Right renal pelvis (tissue), 4 donors: ENCODE measurements around the gene FRMD4A. TPM values are rescaled to one million over a fixed set of nuclear protein-coding genes. Genes with fewer than 3 reads are reported as not detected.
"Not testable (repeated sequence)": the region's sequence is repeated elsewhere in the genome, so short reads cannot be mapped to it uniquely, and the experiment has no call there.

Experiments used
- DNase-seq, 4 donors: peaks; one replicate each; pipeline ENCODE4 v3.0.0-alpha.2; 2013; ENCODE audit warnings: low read depth in 4 of 4, low spot score in 3 of 4, missing footprints in 1 of 4
- polyA plus RNA-seq, 4 donors: library from polyadenylated mRNA; unstranded; fragments of 120-200 nt; gene quantifications; one replicate each; pipeline ENCODE4 v1.2.1, GENCODE V29; 2013; ENCODE audit not compliant: insufficient read length in 4 of 4

FRMD4A gene
- polyA plus RNA-seq, 4 donors: 76.2 to 81.0 (median 78.2) TPM

DNA sequence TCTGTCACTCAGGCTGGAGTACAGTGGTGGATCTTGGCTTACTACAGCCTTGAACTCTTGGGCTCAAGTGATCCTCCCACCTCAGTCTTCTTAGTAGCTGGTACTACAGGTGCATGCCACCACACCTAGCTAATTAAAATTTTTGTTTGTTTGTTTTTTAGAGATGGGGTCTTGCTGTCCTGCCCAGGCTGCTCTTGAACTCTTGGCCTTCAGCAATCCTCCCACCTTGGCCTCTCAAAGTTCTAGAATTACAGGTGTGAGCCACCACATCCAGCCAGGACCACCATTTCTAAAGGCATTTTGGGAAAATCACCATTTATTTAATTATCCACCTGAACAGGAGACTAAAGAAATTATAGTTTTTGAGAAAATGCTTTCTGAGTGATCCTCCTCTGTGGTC lies 491.7 kb downstream of the FRMD4A start:
- DNase-seq: no peak

DNA sequence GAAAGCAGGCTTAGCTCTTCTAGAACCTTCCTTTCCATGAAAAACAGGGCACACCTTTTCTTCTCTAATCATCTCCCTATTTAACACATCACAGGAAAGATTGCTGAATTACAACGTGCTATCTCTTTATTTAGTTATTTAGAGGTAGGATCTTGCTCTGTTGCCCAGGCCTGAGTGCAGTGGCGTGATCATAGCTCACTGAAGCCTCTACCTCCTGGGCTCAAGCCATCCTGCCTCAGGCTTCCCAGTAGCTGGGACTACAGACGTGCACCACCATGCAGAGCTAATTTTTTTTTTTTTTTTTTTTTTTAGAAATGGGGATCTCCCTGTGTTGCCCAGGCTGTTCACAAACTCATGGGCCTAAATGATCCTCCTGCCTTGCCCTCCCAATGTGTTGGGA lies 492.8 kb downstream of the FRMD4A start:
- no peak for DNase-seq

DNA sequence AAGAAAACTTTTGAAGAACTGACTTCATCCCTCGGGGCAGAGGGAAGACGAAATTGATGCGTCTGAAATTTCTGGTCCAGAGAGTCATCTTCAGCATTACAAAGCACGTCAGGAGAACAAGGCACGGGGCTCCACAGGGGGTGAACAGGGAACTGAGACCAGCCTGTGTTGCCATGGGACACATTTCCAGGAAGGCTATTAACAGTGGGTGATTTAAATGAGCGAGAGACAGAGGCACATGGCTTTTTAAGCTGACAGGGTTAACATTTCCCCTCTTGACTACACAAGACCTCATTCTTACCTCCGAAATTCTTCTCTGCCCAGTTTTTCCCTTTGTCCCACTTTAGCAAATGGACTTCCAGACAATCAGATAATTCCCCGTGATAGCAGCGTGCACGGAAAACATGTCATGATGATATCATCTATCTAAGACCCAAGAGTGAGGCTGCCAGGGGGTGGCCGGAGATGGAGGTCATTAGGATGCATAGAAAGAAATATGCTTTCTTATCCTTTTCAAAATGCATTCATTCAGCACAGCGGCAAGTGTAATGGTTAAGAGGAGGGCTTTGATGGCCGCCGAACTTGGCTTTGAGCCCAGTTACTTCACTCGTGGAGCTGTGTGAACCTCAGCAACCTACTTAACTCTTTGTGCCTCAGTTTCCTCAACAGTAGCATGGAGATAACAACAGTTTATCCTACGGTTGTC lies 496.0 kb downstream of the FRMD4A start:
- DNase-seq: no peak

DNA sequence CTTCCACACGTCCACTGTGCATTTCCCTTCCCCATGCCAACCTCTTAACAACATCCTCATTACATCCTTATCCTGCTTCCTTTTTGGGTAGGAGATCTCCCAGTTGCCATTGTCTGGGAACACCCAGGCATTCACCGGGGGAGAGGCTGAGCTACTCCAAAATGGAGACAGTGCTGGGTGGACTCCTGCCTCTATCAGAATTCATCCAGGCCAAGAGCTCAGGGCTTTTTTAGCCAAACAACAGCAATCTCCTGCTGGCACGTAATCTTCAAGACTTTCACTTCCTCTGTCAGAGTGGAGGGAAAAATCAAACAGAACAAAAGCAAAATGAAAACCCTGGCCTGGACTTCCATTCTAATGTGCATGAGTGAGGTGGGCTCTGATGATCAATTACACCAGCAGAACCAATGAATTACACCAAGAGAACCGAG lies 499.0 kb downstream of the FRMD4A start:
- no peak for DNase-seq

DNA sequence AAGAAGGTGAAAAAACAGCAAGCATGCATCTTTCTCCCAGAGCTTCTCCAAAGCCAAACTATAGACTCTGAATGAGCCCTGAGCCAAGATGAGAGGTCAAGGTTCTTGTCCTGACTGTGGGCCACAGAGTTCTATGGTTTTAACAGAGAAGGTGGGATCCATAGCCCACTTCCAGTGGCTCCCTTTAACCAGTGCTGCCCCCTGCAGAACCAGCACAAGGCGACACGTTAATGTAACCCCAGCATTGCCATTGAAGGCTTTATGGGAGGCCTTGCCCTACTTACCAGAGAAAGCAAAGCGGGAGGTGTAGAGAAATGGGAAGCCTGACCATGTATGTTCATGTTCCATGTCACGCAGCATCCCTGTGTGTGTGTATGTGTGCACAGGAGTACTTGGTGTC lies 500.3 kb downstream of the FRMD4A start:
- DNase-seq: no peak

DNA sequence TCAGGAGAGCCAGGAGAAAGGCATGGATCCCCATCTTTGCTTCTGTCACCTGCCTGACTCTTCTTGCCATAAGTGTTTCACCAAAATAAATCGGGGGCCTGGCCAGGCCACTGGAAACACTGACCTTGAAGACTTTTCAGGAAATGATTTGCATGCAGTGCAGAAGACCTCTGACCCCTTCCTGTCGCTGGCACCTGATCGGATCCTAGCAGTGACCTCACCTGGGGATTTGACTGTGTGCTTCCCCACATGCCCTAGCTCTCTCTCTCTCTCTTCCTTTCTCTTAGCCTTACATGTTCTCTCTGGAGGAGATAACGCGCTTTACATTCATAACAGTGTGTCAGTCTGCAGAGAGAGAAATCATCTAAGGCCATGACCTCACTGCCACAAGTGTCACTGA lies 500.9 kb downstream of the FRMD4A start:
- DNase-seq: no peak

DNA sequence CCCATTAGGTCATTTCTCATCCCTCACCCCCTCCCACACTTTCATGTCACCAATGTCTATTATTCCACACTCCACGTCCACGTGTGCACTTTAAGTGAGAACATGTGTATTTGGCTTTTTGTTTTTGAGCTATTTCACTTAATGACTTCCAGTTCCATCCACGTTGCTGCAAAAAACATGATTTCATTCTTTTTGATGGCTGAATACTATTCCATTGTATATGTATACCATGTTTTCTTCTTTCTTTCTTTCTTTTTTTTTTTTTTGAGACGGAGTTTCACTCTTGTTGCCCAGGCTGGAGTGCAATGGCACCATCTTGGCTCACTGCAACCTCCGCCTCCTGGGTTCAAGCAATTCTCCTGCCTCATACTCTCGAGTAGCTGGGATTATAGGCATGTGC lies 502.4 kb downstream of the FRMD4A start:
- not testable (repeated sequence) for DNase-seq

DNA sequence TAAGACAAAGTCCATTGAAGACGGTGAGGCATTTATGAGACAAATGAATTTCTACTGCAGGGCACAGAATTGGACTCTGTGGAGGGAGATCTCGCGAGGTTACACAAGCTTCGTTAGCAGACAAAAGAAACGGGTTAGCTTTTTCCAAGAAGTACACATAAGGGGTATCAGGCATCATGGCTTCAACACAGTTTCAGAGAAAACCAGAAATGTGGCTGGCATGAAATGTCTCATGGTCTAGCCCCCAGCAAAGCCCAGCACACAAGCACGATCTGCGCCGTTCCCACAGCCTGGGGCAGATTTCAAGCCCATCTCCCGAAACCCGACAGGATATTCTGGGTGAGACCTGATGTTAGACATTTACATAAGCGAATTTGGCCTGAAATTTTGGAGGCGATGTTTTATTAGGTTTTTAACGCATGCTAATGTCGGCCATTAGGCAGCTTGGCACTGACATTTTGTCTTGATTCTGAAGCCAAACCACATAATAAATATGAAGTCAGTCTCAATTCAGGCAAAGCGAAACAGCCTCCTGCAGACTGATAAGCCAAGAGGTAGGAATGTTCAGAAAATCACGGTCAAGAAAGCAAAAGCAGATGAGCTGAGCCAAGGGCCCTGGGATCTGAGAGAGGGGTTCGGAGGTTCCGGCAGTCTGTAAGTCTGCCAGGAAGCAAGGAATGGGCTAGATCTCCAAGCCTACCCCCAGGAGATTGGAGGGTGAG lies 503.5 kb downstream of the FRMD4A start:
- no peak for DNase-seq

DNA sequence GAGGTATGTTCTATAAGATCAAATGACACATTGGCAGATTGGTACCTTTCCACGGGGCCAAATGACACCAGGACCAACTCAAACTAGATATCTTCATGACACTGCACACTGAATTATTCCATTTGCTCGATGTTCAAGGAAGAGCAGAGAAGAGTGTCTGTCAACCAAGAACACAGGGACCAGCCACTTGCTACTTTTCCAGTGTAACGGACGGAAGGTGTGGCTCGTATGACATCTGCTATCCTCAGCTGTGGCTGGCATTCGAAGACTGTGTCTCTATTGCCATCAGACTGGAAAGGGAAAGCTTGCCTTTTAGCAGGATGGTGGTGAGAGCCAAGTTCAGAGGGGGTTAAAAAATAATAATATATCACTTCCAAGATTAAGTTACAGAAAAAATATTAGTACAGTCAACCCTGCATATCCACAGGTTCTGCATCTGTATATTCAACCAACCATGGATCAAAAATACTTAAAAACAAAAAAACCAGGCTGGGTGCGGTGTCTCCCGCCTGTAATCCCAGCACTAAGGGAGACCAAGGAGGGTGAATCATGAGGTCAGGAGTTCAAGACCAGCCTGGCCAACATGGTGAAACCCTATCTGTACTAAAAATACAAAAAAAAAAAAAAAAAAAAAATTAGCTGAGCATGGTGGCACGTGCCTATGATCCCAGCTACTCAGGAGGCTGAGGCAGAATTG lies 506.9 kb downstream of the FRMD4A start:
- no peak for DNase-seq

DNA sequence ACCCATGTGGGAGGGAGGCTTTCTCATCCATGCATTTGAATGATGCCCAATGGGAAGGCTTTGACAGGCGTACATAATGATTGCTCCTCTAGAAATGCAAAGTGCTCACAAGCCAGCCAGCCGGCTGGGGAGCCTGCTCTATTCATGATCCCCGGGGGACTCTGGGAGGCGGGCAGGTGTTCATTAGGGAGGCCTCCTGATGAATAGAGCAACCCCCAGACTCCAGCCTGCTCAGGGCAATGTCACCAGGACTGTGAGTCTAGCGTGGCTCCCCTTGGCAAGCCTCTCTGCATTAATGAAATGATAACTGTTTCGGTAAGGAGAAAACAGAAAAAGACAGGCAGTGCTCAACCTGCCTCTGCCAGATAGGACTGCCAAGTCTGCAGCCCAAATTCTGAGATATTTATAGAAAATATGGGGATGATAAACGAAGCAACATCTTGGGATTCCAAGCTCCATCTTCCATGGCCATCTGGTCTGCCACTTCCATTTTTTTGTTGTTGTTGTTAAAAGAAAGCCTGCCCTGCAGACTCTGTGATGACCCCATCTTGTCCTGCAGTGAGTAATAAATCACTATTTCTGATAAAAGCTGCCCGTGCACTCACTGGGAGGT lies 507.5 kb downstream of the FRMD4A start:
- DNase-seq: no peak

DNA sequence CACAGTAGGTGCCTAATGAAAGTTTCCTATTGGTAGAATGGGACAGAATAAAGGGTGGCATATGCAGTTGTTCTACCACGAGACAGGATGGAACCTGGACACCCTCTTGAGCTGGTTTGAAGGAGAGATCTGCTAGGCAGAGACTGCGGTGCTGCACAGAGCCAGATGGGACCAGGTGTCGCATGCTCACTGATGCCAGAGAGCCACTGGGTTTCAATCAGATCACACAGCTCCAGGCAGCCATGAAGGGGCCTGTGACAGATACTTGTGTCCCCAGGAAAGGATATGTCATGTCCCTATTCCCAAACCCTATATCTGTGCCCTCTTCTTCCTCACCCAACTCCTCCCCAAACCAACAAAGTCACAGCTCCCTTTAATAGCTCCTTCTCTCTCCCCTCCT lies 508.2 kb downstream of the FRMD4A start:
- no peak for DNase-seq

DNA sequence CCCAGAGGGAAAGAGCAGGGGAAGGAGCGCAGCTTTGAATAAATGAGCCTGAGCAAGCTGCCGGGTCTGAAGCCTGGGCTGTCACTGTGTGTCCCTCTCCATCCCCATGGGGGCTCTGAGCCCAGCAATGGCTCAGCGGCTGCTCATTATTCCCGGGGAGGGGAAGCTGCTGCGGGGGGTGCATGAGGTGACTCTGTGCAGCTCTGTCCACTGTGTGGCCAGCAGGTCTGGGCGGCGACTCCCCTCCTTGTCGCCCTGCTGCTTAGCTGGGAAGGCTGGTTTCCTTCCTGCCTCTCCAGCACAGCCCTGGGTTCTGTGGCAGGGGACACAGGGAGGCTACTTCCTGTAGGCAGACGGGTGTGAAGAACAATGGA lies 509.8 kb downstream of the FRMD4A start:
- DNase-seq: no peak

DNA sequence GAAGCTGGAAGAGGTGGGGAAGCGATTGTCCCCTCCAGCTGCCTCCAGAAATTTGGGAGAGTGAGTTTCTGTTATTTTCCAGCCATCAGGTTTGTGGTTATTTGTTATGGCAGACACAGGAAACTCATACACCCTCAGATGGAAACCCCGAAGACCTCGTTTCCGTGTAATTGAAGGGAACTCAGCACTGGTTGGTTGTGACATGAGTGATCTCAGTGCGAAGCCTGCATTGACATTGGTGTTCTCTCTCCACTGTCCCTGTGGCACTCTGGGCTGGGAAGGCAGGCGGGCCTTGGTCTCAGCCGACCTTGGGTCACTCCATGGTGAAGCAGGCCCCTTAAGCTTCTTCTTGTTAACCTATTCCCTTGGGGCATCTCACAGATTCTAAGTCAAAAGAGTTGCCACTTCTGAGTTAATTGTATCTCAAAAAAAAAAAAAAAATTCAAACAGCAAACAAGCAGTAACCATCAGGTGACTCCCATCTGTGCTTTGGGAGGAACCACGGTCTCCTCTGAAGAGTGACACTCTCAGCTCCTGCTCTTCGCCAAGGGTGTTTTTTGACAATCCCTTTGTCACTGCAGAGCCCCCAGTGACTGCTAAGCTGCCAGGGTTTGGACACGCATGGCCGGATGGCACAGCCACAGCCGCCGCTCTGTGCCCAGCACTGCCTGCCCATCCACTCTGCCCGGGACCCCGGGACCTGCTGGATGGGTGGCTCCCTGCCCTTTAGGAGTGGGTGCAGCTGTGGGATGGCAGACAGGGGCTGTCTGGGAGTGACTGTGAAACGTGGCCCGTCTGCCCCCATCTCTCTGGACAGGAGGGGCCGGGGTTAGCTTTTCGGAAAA lies 510.4 kb downstream of the FRMD4A start:
- no peak for DNase-seq

DNA sequence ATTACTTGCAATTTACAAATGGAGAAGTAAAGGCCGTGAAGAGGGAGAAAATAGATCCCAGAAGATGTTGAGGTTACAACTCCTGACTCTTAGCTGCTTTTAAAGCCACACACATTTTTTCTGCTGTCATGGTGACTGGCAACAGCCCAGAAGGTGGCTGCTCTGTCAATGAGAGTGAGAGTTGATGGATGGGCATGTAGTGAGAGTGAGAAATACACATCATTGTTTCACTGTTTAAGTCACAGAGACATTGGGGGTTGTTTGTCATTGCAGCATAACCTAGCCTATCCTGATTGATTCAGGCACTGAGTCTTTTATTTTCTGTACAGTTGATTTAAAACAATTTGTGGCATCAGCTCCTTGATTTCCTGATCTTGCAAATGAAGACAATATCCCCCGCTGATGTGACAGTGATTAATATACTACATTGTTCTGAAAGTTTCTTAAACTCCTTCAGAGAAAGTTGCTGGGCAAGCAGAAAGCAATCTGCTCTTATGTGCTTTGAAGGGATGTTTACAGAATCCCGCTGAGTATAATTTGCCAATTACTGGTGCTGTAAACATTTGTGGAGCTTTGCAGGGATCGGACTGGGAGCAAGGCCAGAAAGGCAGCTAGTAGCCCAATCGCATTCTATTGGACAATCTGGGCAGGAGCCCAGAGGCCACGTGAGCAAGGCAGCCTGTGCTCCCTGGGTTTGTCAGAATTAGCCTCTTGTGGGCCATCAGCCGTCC lies 514.4 kb downstream of the FRMD4A start:
- no peak for DNase-seq

DNA sequence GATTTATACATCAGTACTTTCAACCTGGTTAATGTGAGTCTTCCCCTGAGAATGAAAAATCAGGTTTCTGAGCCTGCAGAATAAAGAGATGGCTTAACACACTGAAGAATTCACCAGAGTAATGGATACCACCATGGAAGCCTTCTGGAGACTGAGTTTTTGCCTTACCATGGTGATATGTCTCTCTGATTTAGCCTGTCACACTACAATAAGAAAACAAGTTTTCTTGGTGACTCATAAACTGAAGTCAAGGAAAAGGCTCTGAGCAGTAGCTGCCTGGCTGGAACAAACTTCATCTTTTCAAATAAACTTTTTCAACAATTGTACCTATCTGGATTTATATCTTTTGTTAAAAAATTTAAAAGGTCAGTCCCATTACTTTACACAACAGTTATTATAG lies 515.0 kb downstream of the FRMD4A start:
- DNase-seq: no peak

DNA sequence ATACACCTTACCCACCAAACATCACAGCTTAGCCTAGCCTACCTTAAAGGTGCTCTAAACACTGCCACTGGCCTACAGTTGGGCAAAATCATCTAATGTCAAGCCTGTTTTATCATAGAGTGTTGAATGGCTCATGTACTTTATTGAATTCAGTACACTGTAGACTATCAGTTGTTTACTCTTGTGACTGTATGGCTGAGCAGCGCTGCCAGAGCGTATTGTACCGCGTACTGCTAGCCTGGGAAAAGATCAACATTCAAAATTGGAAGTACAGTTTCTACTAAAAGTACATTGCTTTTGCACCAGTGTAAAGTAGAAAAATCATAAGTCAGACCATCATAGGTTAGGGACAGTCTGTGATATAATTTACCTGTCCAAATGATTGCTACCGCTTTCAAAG lies 517.2 kb downstream of the FRMD4A start:
- no peak for DNase-seq

DNA sequence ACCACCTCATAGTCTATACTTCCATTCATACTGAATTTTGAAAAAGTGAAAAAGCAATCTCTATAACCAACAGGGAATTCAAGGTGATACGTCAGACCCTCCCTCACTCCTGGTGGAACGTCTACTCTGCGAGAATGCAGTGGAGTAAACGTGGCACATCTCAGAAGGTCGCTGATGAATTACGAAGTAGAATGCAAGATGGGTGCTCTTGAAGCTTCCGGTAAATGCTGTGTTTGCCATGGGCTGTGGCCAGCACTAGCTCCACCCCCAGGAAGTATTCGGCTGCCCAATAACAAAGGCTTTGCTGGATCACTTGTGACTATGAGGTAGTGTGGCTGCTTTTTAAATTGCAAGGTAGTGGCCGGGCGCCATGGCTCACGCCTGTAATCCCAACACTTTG lies 517.9 kb downstream of the FRMD4A start:
- no peak for DNase-seq

DNA sequence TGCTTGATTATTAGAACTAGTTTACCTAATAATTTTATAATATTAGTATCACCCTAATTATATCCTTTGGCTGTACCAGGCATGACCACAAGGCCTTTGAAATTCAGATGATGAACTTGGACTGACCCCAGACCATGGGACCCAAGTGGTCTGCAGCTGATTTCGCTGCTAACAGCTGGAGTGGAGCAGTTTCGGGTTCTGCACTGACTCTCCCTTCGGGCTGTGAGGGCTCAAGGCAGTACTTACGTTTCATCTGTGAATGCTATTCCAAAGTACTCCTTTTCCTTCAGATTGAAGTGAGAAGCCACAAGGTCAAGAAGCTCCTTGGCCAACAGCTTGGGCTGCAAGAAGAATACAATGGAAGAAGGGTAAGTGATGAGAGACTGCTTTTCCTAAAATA lies 520.2 kb downstream of the FRMD4A start:
- no peak for DNase-seq

DNA sequence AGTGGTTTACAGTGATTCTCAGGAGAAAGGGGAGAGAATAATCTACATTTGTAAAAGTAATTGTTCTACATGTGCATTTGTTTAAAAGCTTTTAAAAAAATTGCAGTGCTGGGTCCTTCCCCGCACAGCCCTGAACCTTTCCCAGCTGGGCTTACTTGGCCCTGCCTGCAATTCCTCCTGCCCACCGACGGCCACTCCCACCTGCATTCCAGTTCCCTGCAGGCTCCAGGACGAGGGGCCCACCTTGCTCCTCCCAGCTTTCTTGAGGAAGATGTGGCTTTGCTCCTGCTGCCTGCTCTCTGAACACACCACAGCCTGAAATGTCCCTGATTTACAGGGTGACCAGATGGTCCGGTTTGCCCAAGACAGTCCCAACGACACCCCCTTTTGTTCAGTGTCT lies 521.3 kb downstream of the FRMD4A start:
- no peak for DNase-seq
